Amniotic stem cell (primary cell): Measurements from ENCODE around the gene POMT1.

Source experiments
- DNase-seq: peaks from one replicate; lab custom pipeline; 2025; lab: John Stamatoyannopoulos, UW

The POMT1 gene

GRCh38 chr9:131476777-131477345, 25.9 kb upstream of the POMT1 start:
- DNase-seq: no peak

DNA sequence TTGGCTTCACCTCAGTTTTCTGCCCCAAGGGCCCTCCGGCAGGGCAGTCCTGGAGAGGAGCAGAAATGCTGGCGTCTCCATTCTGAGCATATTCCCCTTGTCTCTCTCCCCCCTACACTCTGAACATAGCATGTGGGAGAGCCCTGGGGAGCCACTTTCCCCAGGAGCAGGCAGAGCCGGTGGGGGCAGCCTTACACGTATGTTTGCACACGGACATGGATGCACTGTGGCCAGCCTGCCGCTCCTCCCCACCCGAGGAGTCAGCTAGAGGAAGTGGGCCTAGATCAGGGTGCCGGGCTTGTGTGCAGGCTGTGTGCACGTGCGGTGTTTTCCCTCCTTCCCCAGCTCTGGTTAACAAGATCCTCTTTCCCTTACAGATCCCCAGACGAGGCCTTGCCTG, 25.4 kb upstream of the POMT1 start:
- no peak for DNase-seq

DNA sequence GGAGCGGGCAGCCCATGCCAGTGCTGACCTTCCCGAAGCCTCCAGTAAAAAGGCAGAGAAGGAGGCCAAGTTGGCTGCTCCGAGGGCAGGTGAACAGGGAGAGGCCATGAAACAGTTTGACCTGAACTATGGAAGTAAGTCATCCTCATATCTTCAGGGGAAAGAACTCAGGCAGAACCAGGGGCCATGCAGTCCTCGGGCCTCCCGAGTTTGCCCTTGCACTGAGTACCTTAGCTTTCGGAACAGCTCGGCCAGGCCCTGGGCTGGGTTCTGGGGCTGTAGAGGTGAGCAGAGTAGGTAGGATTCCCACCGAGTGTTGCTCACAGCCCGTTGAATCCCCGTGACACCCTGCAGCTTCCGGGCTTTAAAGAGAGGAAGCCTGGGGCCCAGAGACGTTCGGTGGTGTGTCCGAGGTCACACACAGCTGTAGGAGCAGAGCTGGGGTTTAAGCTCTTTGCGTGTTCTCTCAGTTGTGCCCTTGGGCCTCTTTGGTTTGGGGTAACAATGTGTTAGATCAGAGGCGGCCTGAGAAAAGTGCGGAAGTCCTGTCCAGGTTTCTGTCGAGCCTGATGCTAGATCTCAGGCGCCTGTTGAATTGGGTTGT, 24.8 kb upstream of the POMT1 start:
- DNase-seq: no peak

- no peak for DNase-seq
Measured at GRCh38 chr9:131478421-131478868, 24.3 kb upstream of the POMT1 start.

DNA sequence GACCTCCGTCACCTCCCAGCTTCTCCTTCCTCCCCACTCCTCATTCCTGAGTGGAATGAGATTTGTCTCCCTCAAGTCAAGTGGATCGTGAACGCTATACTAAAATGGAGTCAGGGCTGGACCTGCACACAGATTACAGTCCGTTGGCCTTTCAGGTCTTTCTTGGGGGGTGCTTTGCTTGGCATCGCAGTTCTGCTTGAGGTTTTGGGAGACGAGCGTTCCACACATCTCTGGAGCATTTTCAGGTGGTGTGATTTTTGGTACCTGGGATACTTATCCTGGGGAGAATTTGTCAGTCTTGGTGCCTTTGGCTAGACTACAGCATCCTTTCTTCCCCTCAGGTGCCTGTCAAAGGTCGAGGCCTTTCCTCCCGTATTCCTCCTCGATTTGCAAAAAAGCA, 23.8 kb upstream of the POMT1 start:
- no peak for DNase-seq

DNA sequence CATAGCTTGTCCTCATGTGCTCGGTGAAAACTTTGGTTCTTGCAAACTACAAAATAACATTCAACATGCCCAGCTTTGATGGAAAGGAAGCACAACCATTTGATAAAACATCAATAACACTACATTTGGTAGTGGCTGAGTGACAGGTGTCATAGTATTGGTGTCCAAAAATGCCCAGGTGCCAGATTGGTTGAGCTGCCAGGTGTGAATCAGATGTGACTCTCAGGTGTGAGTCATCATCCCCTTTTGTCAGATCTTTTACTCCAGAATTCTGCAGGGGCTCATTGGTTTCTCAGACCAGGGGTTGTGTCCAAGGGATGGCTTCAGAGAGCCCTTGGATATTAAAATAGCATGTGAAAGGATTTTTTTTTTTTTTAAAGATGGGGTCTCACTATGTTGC, 22.5 kb upstream of the POMT1 start:
- no peak for DNase-seq

DNA sequence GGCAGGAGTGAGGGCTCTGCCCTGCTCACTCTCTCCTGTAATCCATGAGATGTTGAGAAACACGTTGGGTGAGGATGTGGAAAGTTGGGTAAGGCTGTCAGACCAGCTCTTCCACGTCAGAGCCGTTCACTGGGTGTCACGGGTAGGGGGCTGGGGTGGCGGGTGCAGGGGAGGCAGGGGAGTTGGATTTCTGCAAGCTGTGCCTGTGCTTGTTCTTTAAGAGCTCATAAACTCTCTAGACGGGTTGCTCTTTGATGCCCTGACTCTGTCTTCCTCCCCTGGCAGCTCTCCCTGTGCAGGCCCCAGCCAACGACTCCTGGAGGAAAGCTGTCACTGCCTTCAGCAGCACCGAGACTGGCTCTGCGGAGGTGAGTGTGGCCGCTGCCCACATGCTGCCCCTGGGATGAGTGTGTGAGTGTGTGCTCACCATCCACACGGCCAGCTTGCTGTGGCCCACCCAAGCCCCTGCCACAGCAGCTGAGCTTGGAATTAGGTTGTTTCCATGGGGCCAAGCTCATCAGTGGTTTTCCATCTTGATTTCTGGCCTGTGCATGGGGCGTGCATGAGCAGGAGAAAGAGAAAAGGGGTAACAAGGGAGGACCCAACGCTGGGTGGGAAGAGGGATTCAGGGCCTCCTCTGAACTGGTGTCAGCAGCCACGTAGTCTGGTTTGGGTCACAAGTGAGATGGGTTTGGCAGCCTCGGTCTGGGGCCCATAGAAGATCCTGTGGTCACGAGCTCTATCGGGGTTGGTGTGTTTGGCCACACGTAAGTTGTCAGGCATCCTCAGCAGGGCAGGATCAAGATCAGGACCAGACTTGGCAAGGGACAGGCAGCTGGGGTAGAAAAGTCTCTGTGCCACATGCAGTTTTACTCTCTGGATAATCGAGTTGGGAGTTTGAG, 21.0 kb upstream of the POMT1 start:
- no peak for DNase-seq

DNA sequence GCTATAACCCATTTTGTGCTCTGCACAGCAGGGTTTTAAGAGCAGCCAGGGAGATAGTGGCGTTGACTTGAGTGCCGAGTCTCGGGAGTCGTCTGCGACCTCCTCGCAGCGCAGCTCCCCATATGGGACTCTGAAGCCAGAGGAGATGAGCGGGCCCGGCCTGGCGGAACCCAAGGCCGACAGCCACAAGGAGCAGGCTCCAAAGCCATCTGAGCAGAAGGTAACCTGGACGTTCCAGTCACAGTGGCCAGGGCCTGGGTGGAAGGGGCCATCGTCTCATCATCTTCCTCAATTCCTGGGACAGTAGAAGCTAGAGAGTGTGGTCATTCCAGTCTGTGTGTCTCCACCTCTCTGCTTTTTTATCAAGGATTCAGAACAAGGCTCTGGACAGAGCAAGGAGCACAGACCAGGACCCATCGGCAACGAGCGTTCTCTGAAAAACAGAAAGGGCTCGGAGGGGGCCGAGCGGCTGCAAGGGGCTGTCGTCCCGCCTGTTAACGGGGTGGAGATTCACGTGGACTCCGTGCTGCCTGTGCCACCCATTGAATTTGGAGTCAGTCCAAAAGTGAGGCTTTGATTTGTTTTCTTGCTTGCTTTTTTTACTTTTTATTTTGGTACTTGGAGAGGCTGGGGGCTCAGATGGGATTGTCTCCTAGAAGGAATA, 20.2 kb upstream of the POMT1 start:
- DNase-seq: no peak

GRCh38 chr9:131483319-131484050, 19.2 kb upstream of the POMT1 start:
- no peak for DNase-seq

DNA sequence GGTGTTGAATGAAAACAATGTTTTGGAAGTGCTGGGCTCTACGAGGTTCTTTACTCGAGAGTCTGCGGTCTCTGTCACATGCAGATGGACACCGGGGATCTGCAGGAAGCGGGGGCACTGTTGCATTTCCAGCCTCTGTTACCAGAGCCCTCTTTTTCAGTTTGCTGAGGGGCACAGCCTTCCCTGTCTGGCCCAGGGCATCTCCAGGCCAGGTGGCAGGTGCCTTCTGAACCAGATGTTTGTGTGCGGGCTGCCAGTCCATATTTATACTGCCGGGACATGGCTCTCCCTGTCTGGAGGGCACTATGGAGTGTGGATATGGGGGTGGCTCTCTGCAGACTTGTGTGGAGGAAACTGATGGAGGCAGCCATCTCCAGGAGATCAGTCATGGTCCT, 18.7 kb upstream of the POMT1 start:
- DNase-seq: no peak

DNA sequence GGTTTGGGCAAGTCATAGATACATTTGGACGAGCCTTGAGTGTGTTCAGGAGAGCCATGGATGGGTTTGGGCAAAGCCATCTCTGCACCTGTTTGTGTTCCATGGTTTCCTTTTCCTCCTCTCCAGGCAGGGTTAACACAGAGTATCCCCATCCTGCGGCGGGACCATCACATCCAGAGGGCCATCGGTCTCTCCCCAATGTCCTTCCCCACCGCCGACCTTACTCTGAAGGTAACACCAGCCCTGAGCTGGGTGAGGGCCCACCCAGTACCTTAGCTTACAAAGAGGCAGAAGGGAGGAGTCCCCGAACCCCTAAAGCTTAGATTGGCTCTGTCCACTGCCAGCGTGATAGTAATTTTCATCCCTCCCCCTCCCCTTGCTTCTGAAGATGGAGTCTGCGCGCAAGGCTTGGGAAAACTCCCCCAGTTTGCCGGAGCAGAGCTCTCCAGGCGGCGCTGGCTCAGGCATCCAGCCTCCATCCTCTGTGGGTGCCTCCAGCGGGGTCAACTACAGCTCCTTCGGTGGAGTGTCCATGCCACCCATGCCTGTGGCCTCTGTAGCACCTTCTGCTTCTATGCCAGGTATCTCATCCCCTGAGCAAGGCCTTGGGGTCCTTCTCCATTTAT, 18.0 kb upstream of the POMT1 start:
- DNase-seq: no peak

DNA sequence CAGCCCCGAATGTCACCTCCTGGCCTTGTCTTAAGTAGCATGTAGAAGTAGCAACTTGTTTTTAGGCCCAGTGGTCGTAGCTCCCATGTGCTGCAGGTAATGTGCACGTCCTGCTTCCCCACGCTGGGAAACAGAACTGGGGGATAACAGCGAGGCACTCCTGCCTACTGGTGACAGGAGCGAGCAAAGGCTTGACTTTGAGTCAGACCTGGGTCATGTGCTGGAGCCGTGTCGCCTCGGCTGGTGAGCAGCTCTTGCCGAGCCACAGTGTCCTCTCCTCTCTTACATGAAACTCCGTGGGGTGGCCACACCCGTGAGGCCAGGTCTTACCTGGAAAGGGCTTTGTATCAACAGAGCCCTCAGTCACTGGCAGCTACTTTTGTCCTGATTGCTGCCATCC, 17.5 kb upstream of the POMT1 start:
- no peak for DNase-seq

GRCh38 chr9:131485728-131486422, 16.8 kb upstream of the POMT1 start:
- DNase-seq: no peak

DNA sequence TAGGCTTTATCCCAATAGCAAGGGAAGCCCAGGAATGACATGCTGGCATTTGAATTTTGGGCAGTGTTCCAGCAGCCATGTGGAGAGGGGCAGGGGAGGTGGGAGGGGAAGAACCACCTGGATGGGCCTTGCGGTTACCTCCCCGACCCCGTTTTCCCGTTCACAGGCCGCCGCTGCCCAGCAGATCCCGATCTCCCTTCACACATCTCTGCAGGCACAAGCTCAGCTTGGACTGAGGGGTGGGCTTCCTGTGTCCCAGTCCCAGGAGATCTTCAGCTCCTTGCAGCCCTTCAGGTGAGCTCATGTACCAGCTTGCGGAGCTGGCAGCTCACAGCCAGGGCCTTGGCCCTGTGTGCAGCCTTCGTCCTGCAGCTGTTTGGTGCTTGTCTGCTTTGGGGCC, 15.7 kb upstream of the POMT1 start:
- DNase-seq: no peak

DNA sequence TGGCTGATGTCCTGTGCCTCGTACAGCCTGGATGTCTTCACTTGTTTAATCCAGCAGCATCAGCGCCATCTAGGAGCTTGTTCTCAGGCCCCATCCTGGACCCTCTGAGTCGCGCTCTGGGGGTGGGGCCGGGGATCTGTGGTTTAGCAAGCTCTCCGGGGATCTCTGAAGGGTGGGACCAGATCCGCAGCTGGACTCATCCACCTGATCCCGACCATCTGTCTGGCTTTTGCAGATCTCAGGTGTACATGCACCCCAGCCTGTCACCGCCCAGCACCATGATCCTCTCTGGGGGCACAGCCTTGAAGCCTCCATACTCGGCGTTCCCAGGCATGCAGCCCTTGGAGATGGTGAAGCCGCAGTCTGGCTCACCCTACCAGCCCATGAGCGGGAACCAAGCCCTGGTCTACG, 15.1 kb upstream of the POMT1 start:
- no peak for DNase-seq

DNA sequence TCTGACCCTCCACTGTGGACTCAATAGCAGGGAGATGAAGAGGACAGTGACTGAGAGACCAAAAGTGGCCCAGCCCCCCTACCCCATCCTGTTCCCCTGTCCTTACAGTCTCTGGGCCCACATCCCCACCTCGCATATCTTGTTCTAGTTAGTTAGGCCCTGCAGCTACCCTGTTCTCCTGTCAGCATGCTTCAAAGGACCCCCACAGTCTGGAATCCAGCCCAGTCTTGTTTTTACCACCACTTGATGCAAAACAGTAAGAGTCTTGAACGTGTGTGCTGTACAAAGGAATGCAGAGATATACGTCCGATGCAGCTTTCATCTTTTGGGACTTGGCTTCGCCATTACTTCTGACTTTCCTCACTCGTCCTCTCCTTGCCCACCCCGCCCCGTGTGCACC, 12.2 kb upstream of the POMT1 start:
- DNase-seq: no peak

GRCh38 chr9:131491001-131491710, 11.6 kb upstream of the POMT1 start:
- no peak for DNase-seq

GRCh38 chr9:131492070-131492469, 10.6 kb upstream of the POMT1 start:
- DNase-seq: no peak

DNA sequence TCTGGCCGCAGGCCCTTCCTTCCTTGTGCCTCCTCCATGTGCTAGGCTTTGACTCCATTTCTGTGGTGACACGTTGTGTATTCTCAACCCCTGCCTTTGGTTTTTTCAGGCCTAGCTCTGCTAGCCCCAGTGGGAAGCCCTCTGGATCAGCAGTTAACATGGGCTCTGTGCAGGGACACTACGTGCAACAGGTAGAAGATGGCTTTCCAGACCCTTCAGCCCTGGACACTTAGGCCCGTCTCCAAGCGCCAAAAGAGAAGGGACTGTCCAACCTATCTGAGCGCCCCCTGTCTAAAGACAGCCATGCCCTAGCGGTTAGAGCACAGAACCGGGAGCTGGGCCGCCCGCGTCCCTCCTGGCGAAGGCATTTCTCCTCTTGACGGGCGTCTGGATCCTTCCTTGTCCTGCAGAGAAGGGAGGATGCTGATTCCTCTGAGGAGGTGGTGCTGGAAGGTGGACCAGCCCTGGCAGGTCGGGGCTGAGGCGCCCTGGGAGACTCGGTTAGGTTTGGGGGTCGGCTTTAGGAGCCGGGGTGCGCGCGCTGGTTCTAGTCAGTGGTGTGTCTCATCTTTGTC, 8.3 kb upstream of the POMT1 start:
- no peak for DNase-seq

GRCh38 chr9:131495785-131496184, 6.9 kb upstream of the POMT1 start:
- no peak for DNase-seq
